Measurements from ENCODE around the gene GAS1.

- TF ChIP-seq CTCF (IDR thresholded peaks at IDR 0.05; ENCODE audit: insufficient read depth, low read depth, low read length) (no peak), EZH2 (IDR thresholded peaks at IDR 0.05; ENCODE audit: insufficient read depth, low read length) (no peak)
Observed at GRCh38 chr9:86966852-86967511, 19.7 kb upstream of the GAS1 start.

Measured in astrocyte (in vitro differentiated cells and primary cell).